ENCODE results near the gene ZNF641.

- no peak for TF ChIP-seq EZH2 (IDR thresholded peaks at IDR 0.05; ENCODE audit: insufficient read depth, poor library complexity, severe bottlenecking)
- TF ChIP-seq EZH2phosphoT487 (IDR thresholded peaks at IDR 0.05; ENCODE audit: insufficient read depth, low read depth): no peak
Measured at GRCh38 chr12:48331399-48331798, 19.3 kb downstream of the ZNF641 start.

Data from GM23248 (cell line).